ENCODE results near the gene ROR2. TPM values are rescaled to one million over a fixed set of nuclear protein-coding genes. Genes with fewer than 3 reads are reported as not detected.

ROR2 gene
- total and polyA plus RNA-seq, 8 donors, result 3.0 to 21.4 (median 9.8) TPM

DNA sequence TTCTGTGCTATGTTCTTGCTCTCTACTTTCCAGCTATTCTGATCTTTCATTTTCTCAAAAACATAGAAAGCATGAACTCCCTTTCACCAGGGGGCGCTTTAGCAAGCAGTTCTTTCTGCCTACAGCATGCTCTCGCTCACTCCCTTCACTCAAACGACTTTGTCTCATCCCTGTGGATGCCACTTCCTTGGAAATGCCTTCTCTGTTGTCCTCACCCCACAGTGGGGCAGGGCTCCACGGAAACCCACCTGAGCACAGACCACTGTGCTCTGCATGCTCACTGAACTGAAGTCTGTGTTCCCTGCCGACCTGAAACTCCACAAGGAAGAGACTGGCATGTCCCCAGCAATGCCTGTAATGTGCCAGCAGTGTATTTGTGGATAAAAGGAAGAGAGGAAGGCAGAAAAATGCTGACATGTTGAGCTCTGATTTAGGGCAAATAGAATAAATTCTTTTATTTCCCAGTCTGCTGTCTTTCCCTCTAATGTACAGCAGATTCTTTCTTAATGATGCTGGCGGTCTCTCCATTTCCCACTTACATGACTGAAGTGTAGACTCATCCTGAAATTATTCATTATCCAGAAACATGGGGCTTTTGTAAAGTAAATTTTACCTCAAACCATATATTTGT lies 4.9 kb upstream of the ROR2 start:
- Histone ChIP-seq H3K4me3 (peak overlapping the region in 2 of 4 donors; percentile 11 to 23), H3K9me3 (peaks cover 0 to 5% (median 2%) of the 10 kb centered on the region in 4 donors), H3K36me3 (no peaks in the 10 kb centered on the region), H3K27me3 (peaks cover 0 to 17% (median 7%) of the 10 kb centered on the region in 3 donors), H3K27ac (peak overlapping the region in 3 of 5 donors; percentile 21 to 62 (median 46)), H3K4me1 (peaks cover 8 to 31% (median 27%) of the 10 kb centered on the region in 4 donors)
- peak in 1 of 3 donors; percentile 15 for TF ChIP-seq POLR2AphosphoS5 (IDR thresholded peaks at IDR 0.05)
- TF ChIP-seq, protein P1, sequence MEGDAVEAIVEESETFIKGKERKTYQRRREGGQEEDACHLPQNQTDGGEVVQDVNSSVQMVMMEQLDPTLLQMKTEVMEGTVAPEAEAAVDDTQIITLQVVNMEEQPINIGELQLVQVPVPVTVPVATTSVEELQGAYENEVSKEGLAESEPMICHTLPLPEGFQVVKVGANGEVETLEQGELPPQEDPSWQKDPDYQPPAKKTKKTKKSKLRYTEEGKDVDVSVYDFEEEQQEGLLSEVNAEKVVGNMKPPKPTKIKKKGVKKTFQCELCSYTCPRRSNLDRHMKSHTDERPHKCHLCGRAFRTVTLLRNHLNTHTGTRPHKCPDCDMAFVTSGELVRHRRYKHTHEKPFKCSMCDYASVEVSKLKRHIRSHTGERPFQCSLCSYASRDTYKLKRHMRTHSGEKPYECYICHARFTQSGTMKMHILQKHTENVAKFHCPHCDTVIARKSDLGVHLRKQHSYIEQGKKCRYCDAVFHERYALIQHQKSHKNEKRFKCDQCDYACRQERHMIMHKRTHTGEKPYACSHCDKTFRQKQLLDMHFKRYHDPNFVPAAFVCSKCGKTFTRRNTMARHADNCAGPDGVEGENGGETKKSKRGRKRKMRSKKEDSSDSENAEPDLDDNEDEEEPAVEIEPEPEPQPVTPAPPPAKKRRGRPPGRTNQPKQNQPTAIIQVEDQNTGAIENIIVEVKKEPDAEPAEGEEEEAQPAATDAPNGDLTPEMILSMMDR (IDR thresholded peaks at IDR 0.05), result peak in 4 of 7 experiments; percentile 48 to 72 (median 54)
- TF ChIP-seq EP300 (IDR thresholded peaks at IDR 0.05), result no peak
- intact Hi-C loops (cut with DNase I; ENCODE audit: low total_unique reads), result loop anchor here (10.0 kb wide), 1 partner anchor 180 kb away; no protein-coding TSS in a partner anchor
- WGBS, 5 donors, result 19 to 24% (median 23%) methylated on average over 6 of the region's 6 CpGs
- peak; percentile 71 to 84 for DNase-seq

DNA sequence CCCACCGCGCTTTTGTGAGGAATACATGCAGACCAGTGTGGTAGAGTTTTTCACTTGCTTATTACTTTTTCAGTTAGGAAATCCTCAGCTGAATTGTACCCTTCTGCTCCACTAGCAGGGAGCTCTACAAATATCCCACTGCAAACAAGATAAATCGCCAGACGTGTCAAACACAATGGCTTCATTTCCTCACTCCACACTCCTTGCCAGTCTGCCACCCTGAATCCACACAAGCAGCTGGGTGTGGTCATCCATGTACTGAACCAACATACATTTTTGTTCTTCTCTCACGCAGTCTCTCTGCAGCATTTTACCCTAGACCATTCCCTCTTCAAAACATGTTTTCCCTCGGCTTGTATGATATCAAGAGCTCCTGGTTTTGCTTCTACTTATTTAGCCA lies 3.7 kb upstream of the ROR2 start:
- 35 to 62% (median 52%) methylated on average over 6 of the region's 6 CpGs for WGBS, 5 donors
- intact Hi-C loops (cut with DNase I; ENCODE audit: low total_unique reads), result loop anchor here (10.0 kb wide), 1 partner anchor 179 kb away; no protein-coding TSS in a partner anchor
- H3K27me3 ChIP-seq, result peaks cover 0 to 30% (median 18%) of the 10 kb centered on the region in 3 donors
- peaks cover 8 to 40% (median 40%) of the 10 kb centered on the region in 4 donors for H3K4me1 ChIP-seq
- H3K4me3 ChIP-seq, result no peak overlapping the region
- TF ChIP-seq POLR2A (IDR thresholded peaks at IDR 0.05), result no peak
- TF ChIP-seq POLR2AphosphoS5 (IDR thresholded peaks at IDR 0.05), result peak in 1 of 3 donors; percentile 47
- TF ChIP-seq, protein P1 (IDR thresholded peaks at IDR 0.05), result no peak
- no peak for TF ChIP-seq EP300 (IDR thresholded peaks at IDR 0.05)
- peak in 1 of 2 donors; percentile 83 for DNase-seq
- no peaks in the 10 kb centered on the region for H3K36me3 ChIP-seq
- peak overlapping the region in 3 of 5 donors; percentile 21 to 62 (median 46) for H3K27ac ChIP-seq
- peaks cover 0 to 5% (median 2%) of the 10 kb centered on the region in 4 donors for H3K9me3 ChIP-seq

DNA sequence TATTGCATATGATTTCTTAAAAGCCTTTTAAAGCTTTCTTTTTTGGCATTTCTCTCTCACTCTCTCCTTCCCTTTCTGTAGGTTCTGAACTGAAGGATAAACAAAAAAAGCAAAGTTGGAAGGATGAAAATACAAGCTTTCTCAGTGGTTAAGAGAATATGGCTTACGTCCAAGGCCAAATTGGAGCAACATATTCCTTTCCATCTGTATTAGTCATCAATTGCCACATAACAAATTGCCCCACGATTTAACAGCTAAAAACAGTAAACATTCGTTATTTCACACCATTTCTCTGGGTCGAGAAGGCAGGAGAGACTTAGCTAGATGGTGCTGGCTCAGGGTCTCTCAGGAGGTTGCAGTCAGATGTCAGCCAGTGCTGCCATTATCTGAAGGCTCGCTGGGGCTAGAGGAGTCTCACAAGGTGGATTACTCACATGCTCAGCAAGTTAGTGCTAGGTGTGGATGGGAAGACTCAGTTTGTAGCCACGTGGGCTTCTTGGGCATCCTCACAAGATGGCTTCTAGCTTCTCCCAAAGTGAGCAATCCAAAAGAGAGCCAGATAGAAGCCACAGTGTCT lies 2.0 kb upstream of the ROR2 start:
- intact Hi-C loops (cut with DNase I; ENCODE audit: low total_unique reads), result loop anchor here (10.0 kb wide), 1 partner anchor 177 kb away; no protein-coding TSS in a partner anchor
- no peak for DNase-seq
- Histone ChIP-seq H3K4me1 (peaks cover 15 to 57% (median 50%) of the 10 kb centered on the region in 4 donors), H3K27me3 (peaks cover 0 to 39% (median 20%) of the 10 kb centered on the region in 3 donors), H3K9me3 (peaks cover 0 to 5% (median 2%) of the 10 kb centered on the region in 4 donors), H3K4me3 (no peak overlapping the region), H3K27ac (no peak overlapping the region), H3K36me3 (no peaks in the 10 kb centered on the region)
- WGBS, 5 donors, result 71 to 89% (median 86%) methylated on average over 6 of the region's 6 CpGs
- TF ChIP-seq POLR2AphosphoS5 (IDR thresholded peaks at IDR 0.05) (no peak), POLR2A (IDR thresholded peaks at IDR 0.05) (no peak), EP300 (IDR thresholded peaks at IDR 0.05) (no peak)
- TF ChIP-seq, protein P1 (IDR thresholded peaks at IDR 0.05), result no peak

DNA sequence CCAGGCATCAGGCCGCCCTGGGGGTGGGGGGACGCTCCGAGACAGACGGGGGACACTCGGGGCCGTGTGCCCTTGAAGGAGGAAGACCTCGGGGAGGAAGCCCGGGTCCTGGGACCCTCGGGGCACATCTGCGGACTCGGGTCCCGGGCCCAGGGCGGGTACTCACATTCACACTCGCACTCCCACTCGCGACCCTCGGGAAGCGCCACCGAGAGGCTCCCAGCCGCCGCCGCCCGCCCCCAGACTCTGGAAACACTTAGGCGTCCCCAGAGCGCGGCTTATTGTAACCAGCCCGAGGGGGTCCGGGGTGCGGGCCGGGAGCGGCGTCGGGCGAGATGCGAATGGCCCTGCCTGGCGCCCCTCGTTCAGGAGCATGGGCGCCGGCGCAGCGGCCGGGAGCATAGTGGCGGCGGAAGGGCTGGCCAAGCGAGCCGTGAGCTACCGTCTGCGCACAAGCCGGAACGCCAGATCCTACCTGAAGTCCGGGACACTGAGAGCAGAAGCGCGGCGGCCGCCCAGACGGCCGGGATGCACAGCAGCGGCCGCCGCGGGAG lies 559 bp downstream of the ROR2 start:
- peak in 1 of 2 donors; percentile 74 for DNase-seq
- peaks cover 0 to 5% (median 2%) of the 10 kb centered on the region in 4 donors for H3K9me3 ChIP-seq
- TF ChIP-seq EP300 (IDR thresholded peaks at IDR 0.05) (no peak), POLR2A (IDR thresholded peaks at IDR 0.05) (no peak)
- TF ChIP-seq, protein P1 (IDR thresholded peaks at IDR 0.05), result no peak
- peak overlapping the region; percentile 78 to 94 (median 90) for H3K27ac ChIP-seq
- H3K27me3 ChIP-seq, result peaks cover 0 to 39% (median 20%) of the 10 kb centered on the region in 3 donors
- no peaks in the 10 kb centered on the region for H3K36me3 ChIP-seq
- WGBS, 5 donors, result 0 to 4% (median 1%) methylated on average over 17 to 61 of the region's 61 CpGs
- H3K4me1 ChIP-seq, result peaks cover 26 to 74% (median 63%) of the 10 kb centered on the region in 4 donors
- intact Hi-C loops (cut with DNase I; ENCODE audit: low total_unique reads), result no loop called here
- H3K4me3 ChIP-seq, result peak overlapping the region; percentile 75 to 80 (median 76)
